ENCODE data around the gene PLCD1.

PLCD1 gene

DNA sequence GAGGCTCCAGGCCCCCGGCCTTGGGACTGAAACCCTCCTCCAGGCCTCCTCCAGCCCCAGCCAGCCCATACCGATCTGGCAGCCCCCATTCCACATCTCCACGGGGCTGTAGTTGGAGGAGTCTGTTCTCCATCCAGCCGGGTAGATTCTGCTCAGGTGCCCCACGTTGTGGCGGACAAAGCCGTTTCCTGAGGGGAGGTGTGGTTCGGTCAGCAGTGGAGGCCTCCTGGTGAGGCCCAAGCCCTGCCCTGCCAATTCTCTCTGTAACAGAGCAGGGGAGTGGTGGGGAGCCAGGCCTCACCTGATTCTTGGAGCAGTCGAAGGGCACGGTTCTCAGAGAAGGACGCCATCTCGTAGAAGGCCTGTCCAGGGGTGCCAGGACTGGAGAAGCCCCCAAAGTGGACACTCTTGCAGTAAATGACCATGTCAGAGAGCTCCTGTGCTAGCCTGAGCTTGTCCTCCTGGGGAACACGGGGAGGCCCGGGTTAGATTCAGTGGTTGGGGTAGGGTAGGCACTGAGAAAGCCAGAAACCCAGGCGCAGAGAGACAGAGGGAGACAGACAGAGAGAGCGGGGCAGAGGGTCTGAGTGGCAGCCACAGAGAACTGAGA is 20.4 kb downstream of the PLCD1 start:
- DNase-seq (ENCODE audit: low spot score), result no peak
- in situ Hi-C loops (cut with MboI; ENCODE audit: low sequenced_read_pairs, unreplicated experiment), result no loop called here
- TF ChIP-seq, protein P1, sequence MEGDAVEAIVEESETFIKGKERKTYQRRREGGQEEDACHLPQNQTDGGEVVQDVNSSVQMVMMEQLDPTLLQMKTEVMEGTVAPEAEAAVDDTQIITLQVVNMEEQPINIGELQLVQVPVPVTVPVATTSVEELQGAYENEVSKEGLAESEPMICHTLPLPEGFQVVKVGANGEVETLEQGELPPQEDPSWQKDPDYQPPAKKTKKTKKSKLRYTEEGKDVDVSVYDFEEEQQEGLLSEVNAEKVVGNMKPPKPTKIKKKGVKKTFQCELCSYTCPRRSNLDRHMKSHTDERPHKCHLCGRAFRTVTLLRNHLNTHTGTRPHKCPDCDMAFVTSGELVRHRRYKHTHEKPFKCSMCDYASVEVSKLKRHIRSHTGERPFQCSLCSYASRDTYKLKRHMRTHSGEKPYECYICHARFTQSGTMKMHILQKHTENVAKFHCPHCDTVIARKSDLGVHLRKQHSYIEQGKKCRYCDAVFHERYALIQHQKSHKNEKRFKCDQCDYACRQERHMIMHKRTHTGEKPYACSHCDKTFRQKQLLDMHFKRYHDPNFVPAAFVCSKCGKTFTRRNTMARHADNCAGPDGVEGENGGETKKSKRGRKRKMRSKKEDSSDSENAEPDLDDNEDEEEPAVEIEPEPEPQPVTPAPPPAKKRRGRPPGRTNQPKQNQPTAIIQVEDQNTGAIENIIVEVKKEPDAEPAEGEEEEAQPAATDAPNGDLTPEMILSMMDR (IDR thresholded peaks at IDR 0.05; ENCODE audit: borderline replicate concordance, control extremely low read depth, extremely low read depth, insufficient read depth, missing control alignments), result no peak

DNA sequence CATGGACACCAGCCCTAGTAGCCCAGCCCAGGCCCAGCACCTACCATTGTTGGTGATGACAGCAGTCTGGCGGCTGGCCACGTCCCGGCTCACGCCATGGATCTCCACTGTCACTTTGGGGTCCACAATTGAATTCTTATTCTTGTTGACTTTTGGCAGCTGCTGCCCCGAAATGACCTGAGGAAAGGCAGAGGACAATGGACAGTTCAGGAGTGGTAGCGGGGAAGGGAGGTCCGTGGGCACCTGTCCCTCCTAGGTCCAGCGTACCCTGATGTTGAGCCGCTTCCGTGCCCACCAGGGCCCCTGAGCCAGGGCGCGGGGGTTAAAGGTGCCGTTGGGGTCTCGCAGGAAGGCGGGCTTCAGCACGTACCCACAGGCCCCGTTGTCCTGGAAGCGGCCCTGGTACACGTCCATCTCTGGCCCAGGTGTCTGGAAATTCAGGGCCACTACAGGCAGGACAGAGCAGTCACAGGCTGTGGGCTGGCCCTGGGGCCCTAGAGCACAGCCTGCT is 21.2 kb downstream of the PLCD1 start:
- no peak for DNase-seq (ENCODE audit: low spot score)
- in situ Hi-C loops (cut with MboI; ENCODE audit: low sequenced_read_pairs, unreplicated experiment), result no loop called here
- TF ChIP-seq, protein P1 (IDR thresholded peaks at IDR 0.05; ENCODE audit: borderline replicate concordance, control extremely low read depth, extremely low read depth, insufficient read depth, missing control alignments), result no peak

DNA sequence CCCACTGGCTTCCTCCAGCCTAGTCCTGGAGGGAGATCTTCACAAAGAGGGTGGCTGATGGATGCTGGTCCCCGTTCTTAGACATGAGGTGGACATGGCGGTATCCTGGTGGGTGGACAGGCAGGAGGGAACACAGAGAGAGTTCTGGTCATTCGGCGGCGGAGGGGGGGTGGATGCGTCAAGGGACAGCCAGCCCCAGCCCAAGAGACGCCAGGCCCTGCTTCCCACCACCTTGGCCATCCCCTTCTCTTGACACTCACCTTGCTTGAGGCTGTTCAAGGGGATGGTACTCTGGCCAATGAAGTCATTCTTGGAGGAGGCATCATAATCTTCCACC is 21.7 kb downstream of the PLCD1 start:
- in situ Hi-C loops (cut with MboI; ENCODE audit: low sequenced_read_pairs, unreplicated experiment), result no loop called here

DNA sequence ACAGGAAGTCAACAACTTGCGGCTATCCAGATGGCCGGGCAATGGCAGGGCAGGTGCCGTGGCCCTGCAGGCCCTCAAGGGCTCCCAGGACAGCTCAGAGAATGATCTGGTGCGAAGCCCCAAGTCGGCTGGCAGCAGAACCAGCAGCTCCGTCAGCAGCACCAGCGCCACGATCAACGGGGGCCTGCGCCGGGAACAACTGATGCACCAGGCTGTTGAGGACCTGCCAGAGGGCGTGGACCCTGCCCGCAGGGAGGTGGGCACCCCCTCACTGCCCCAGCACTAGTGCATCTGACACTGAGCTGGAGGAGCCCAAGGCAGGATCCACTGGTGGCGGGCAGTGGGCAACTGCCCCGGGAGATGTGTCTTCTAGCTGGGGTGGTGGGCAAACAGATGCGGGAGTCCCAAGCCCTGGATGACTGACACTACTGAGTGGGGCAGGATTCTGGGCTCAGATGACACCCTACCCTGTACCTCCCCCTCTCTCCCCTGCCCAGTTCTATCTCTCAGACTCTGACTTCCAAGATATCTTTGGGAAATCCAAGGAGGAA is 22.9 kb downstream of the PLCD1 start:
- TF ChIP-seq, protein P1 (IDR thresholded peaks at IDR 0.05; ENCODE audit: borderline replicate concordance, control extremely low read depth, extremely low read depth, insufficient read depth, missing control alignments), result no peak
- DNase-seq (ENCODE audit: low spot score), result no peak
- in situ Hi-C loops (cut with MboI; ENCODE audit: low sequenced_read_pairs, unreplicated experiment), result no loop called here

More for the DNA sequence above, 21.7 kb downstream of the PLCD1 start:
- TF ChIP-seq, protein P1 (IDR thresholded peaks at IDR 0.05; ENCODE audit: borderline replicate concordance, control extremely low read depth, extremely low read depth, insufficient read depth, missing control alignments), result no peak
- DNase-seq (ENCODE audit: low spot score), result no peak

DNA sequence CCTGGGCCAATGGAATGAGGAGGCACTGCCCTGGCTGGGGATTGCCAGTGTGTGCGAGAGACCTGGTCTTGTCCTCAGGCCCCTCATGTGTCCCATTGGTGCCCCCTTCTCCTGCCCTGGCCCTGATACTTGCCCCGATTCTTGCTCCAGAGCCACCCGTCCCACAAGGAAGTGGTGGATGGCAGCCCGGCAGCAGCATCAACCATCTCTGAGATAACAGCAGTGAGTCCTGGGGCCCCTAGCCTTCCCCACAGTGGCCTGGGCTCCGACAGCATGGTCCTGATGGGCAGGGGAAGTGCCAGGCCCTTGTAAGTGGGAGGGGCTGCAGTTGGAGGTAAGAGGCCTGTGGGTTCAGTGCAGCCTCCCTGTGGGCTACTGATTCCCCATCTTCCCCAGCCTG is 23.4 kb downstream of the PLCD1 start:
- in situ Hi-C loops (cut with MboI; ENCODE audit: low sequenced_read_pairs, unreplicated experiment), result no loop called here
- TF ChIP-seq, protein P1 (IDR thresholded peaks at IDR 0.05; ENCODE audit: borderline replicate concordance, control extremely low read depth, extremely low read depth, insufficient read depth, missing control alignments), result no peak
- no peak for DNase-seq (ENCODE audit: low spot score)

DNA sequence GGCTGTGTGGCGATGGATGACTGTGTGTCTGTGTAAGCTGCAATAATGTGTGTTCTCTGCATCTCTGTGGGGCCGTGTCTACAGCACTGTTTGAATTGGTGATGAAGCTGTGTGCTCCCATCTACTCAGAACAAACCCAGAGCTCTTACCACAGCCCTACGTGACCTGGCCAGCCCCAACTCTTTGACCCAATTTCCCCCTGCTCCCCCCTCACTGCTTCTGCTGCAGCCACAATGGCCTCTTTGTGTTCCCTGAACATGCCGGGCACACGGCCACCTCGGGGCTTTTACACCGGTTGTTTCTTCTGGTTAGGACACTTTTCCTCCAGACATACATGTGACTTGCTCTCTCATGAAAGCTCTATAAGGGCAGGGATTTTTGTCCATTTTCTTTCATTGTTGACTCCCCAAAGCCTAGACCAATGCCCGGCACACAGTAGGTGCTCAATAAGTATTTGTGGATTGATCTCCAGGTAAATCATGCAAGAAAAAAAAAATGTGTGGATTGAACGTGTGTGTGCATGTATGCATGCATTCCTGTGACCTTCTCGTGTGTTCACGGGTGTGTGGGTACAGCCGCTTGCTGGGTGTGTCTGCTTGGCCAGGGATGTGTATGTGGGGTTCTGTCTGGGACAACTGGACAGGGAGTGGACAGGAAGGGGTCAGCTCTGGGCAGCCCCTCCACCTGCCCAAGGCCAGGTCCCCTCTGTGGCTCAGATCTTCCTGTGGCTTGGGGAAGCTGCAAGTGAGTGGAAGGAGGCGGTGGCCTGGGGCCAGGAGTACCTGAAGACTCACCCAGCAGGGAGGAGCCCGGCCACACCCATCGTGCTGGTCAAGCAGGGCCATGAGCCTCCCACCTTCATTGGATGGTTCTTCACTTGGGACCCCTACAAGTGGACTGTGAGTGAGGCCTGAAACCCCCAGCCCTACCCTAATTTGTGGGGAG is 24.1 kb downstream of the PLCD1 start:
- TF ChIP-seq, protein P1 (IDR thresholded peaks at IDR 0.05; ENCODE audit: borderline replicate concordance, control extremely low read depth, extremely low read depth, insufficient read depth, missing control alignments), result no peak
- in situ Hi-C loops (cut with MboI; ENCODE audit: low sequenced_read_pairs, unreplicated experiment), result no loop called here
- no peak for DNase-seq (ENCODE audit: low spot score)

Measured in GM13976 (cell line).